SH-SY5Y (cell line): ENCODE results near the gene GTF3C1.

Source experiments
- GATA2 ChIP-seq: IDR thresholded peaks from 2 replicates; pipeline ENCODE4 v1.6.1; 2011; ENCODE audit warnings: mild to moderate bottlenecking, low read depth, low read length
- GATA3 ChIP-seq: IDR thresholded peaks from 2 replicates; pipeline ENCODE4 v1.6.1; 2011; ENCODE audit warnings: low read depth, mild to moderate bottlenecking, low read length, moderate library complexity

DNA sequence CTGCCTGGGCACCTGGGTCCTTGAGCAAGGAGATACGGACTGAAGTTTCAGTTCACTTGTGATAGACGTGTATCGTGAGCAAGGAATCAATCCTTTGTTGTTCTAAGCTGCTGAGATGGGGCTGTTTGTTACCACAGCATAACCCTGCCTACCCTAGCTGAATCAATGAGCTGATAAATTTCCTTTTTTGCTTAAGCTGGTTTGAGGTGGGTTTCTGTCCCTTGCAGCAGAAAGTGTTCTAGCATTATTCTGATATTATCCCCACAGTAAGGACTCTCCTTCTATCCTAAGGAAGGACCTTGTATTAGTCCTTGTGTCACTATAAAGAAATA is 96.3 kb downstream of the GTF3C1 start:
- TF ChIP-seq GATA2 (no peak), GATA3 (no peak)
